ENCODE measurements around the gene LRRFIP1.

GRCh38 chr2:237694415-237695194, 67.2 kb downstream of the LRRFIP1 start:
- no peak for TF ChIP-seq EZH2phosphoT487 (IDR thresholded peaks at IDR 0.05; ENCODE audit: borderline replicate concordance, low read depth)
- TF ChIP-seq POLR2AphosphoS5 (IDR thresholded peaks at IDR 0.05; ENCODE audit: low read depth, low read length) = no peak
- no peak for TF ChIP-seq EP300 (IDR thresholded peaks at IDR 0.05; ENCODE audit: borderline replicate concordance in 1 of 2, low read depth in 1 of 2, low read length in 1 of 2)
- TF ChIP-seq, protein P1, sequence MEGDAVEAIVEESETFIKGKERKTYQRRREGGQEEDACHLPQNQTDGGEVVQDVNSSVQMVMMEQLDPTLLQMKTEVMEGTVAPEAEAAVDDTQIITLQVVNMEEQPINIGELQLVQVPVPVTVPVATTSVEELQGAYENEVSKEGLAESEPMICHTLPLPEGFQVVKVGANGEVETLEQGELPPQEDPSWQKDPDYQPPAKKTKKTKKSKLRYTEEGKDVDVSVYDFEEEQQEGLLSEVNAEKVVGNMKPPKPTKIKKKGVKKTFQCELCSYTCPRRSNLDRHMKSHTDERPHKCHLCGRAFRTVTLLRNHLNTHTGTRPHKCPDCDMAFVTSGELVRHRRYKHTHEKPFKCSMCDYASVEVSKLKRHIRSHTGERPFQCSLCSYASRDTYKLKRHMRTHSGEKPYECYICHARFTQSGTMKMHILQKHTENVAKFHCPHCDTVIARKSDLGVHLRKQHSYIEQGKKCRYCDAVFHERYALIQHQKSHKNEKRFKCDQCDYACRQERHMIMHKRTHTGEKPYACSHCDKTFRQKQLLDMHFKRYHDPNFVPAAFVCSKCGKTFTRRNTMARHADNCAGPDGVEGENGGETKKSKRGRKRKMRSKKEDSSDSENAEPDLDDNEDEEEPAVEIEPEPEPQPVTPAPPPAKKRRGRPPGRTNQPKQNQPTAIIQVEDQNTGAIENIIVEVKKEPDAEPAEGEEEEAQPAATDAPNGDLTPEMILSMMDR (IDR thresholded peaks at IDR 0.05) = no peak
- no peak for TF ChIP-seq TCF12 (IDR thresholded peaks at IDR 0.05)
- no peak for TF ChIP-seq TEAD4 (IDR thresholded peaks at IDR 0.05; ENCODE audit: borderline replicate concordance, insufficient read depth)
- TF ChIP-seq, protein P2, sequence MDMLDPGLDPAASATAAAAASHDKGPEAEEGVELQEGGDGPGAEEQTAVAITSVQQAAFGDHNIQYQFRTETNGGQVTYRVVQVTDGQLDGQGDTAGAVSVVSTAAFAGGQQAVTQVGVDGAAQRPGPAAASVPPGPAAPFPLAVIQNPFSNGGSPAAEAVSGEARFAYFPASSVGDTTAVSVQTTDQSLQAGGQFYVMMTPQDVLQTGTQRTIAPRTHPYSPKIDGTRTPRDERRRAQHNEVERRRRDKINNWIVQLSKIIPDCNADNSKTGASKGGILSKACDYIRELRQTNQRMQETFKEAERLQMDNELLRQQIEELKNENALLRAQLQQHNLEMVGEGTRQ (IDR thresholded peaks at IDR 0.05; ENCODE audit: borderline replicate concordance, low read depth, low read length) = no peak
- no peak for TF ChIP-seq NRF1 (IDR thresholded peaks at IDR 0.05; ENCODE audit: low read depth, low read length)
- TF ChIP-seq TAF1 (IDR thresholded peaks at IDR 0.05; ENCODE audit: borderline replicate concordance, low read depth, low read length) = no peak
- TF ChIP-seq RAD21 (IDR thresholded peaks at IDR 0.05; ENCODE audit: low read length) = no peak
- no peak for TF ChIP-seq YY1 (IDR thresholded peaks at IDR 0.05; ENCODE audit: low read depth)
- no peak for TF ChIP-seq GABPA (IDR thresholded peaks at IDR 0.05; ENCODE audit: low read depth)
- TF ChIP-seq RFX5 (IDR thresholded peaks at IDR 0.05; ENCODE audit: low read length) = no peak
- TF ChIP-seq MAX (IDR thresholded peaks at IDR 0.05; ENCODE audit: low read depth) = no peak

All from SK-N-SH (cell line).